Urinary bladder (tissue), 4 donors: ENCODE data around the gene PCNT. TPM values are rescaled to one million over a fixed set of nuclear protein-coding genes. Genes with fewer than 3 reads are reported as not detected.
A peak's percentile ranks its signal among the peaks of the same experiment; 100 is the strongest.

Source experiments
- DNase-seq: peaks from one replicate; pipeline ENCODE4 v3.0.0-alpha.2; 2015; ENCODE audit errors: extremely low spot score
- H3K27ac ChIP-seq: one replicate; pipeline ENCODE4 v1.5.1; 2013; ENCODE audit warnings: low read depth, mild to moderate bottlenecking, moderate library complexity
- H3K36me3 ChIP-seq: one replicate; pipeline ENCODE4 v1.6.1; 2013; ENCODE audit warnings: mild to moderate bottlenecking, moderate library complexity; ENCODE audit not compliant: insufficient read depth
- H3K4me1 ChIP-seq: one replicate; pipeline ENCODE4 v1.6.1; 2013; ENCODE audit warnings: mild to moderate bottlenecking, moderate library complexity; ENCODE audit not compliant: insufficient read depth
- H3K4me3 ChIP-seq: one replicate; pipeline ENCODE4 v1.5.1; 2013; ENCODE audit warnings: low read depth, low read length
- WGBS: extraction: QIAGEN DNeasy Blood & Tissue Kit; methylation state at CpG from one replicate; pipeline ENCODE4 v1.1.7; 2013; 5-methylcytosine and 5-hydroxymethylcytosine counted together
- polyA plus RNA-seq: library from polyadenylated mRNA; stranded (reverse); fragments of 200-250 nt; gene quantifications from one replicate; pipeline ENCODE4 v1.2.3, GENCODE V29; 2013
- total RNA-seq: library from RNA; depleted of rRNA; stranded (reverse); fragments of >200 nt; gene quantifications from one replicate; pipeline ENCODE4 v1.2.3, GENCODE V29; 2014
- donor health status: healthy with polysubstance abuse.
- donor health status: healthy.

Gene PCNT
- total RNA-seq (22.4 TPM), polyA plus RNA-seq (15.7 TPM)

- peak within 1 kb of the TSS; percentile 97 for H3K27ac ChIP-seq
- peak; percentile 89 for DNase-seq
- no peaks in the 10 kb centered on the region for H3K4me1 ChIP-seq
- H3K36me3 ChIP-seq: no peaks in the 10 kb centered on the region
- H3K4me3 ChIP-seq: peak within 1 kb of the TSS; percentile 79
- WGBS: under 1% methylated on average over 76 of the region's 76 CpGs
Measured at GRCh38 chr21:46323710-46324389, at the start of gene PCNT, which contains the start of gene C21orf58. TSS of gene PCNT (plus strand) at chr21:46324156. CDS start at chr21:46324229, 73 bp downstream. TSS of gene C21orf58 (minus strand) at chr21:46323870. CDS start at chr21:46322738, 1,132 bp downstream.

DNA sequence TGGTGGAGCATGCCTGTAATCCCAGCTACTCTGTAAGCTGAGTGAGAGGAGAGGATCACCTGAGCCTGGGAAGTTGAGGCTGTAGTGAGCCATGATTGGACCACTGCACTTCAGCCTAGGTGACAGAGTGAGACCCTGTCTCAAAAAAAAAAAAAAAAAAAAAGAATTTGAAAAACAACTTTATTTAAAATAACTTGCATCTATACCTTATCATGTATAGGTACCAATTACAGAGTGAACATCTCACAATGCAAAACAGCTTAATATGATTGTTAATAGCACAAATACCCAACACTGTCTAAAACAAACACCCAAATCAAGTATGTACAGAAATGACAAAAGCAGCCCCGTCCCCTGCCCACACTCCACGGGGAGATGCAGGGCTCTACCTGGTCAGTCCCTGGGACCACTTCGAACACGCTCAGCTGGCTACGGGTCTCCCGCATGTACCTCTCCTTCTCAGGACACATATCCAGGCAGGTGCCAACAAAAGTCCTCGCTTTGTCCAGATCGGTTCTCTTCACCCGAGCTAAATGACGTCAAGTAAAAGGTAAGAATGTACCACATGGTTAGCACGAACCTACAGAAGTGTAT lies 49.1 kb upstream of the PCNT start:
- peaks cover 8% of the 10 kb centered on the region for H3K36me3 ChIP-seq
- 94% methylated on average over 11 of the region's 11 CpGs for WGBS
- no peak overlapping the region for H3K27ac ChIP-seq
- H3K4me3 ChIP-seq: no peak overlapping the region
- DNase-seq: no peak
- no peaks in the 10 kb centered on the region for H3K4me1 ChIP-seq

GRCh38 chr21:46284077-46284644 lies 39.8 kb upstream of the PCNT start:
- 81% methylated on average over 15 of the region's 15 CpGs for WGBS
- DNase-seq: no peak
- Histone ChIP-seq H3K27ac (no peak overlapping the region), H3K4me3 (no peak overlapping the region), H3K4me1 (peaks cover 3% of the 10 kb centered on the region), H3K36me3 (peaks cover 5% of the 10 kb centered on the region)

DNA sequence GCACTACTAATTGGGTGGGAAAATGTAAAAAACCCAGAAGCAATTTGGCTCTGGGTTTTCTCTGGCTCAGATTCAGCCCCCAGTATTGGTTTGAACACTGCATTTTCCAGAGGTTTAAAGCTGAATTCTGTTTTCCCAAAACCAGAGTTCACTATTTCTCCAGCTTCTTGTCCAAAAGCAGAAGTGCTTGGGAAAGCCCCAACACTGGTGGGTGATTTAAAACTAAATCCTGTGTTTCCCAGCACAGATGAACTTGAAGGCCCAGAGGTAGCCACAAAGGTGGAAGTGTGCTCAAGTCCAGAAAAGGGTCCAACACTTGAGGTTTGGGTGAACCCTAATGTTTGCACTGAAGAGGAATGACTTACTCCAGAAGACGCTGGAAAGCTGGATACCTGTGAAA lies 39.2 kb upstream of the PCNT start:
- WGBS: 82% methylated on average over 1 of the region's 1 CpG
- peaks cover 3% of the 10 kb centered on the region for H3K4me1 ChIP-seq
- no peak overlapping the region for H3K4me3 ChIP-seq

GRCh38 chr21:46285206-46285661 lies 38.7 kb upstream of the PCNT start, which contains the start of gene MCM3AP:
TSS of gene MCM3AP (minus strand) at chr21:46285611. CDS start at chr21:46285286, 325 bp downstream.
- 34% methylated on average over 6 of the region's 6 CpGs for WGBS
- DNase-seq: no peak
- peaks cover 3% of the 10 kb centered on the region for H3K4me1 ChIP-seq
- peak within 1 kb of the TSS; percentile 93 for H3K4me3 ChIP-seq
- H3K36me3 ChIP-seq: no peaks in the 10 kb centered on the region
- H3K27ac ChIP-seq: peak within 1 kb of the TSS; percentile 94

More for the DNA sequence above, 39.2 kb upstream of the PCNT start:
- no peaks in the 10 kb centered on the region for H3K36me3 ChIP-seq
- no peak overlapping the region for H3K27ac ChIP-seq
- DNase-seq: no peak

DNA sequence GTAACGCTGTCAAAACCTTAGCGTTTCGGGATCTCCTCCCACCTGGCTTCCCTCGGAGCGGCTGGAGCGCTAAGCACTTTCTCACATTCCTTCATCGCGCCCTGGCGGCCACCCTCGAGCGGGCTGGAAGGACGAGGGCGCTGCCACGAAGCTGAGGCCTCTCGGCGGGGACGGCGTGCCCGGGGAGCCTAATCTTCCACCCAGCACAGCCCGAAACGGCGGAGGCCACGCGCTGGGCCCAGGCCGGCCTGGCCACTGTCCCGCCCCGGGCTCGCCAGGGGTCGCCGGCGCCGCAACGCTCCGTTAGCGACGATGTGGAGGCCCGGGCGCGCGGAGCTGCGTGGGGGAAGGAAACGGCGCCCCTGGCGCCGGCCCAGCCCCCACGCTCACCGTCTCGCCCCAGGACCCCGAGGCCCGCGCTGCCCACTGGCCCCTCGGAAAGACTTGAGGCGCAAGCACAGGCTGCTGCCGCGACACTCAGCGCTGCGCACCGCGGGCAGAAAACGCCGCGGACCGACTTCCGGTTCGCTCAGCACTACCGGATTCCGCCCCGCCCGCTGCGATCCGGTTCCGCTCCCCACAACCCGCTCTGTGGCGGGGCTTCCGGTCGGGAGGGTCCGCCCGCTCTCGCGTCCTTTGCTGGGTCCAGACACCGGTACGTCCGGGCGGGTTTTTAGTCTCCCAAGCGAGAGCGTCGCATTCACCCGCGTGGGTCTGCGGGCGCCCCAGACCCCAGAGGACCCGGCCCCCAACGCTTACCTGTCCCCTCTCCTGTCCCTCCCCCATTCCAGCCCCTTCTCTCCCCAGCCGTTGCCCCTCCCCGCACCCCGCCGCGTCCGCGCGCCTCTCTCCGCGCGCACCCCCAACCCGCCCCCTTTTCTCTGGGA lies 38.0 kb upstream of the PCNT start, which contains the start of gene YBEY:
Gene YBEY (plus strand): TSS at position 582 of the 887 bp plus-strand sequence. CDS start 572 bp downstream, outside the sequence.
- peak; percentile 76 for DNase-seq
- Histone ChIP-seq H3K36me3 (no peaks in the 10 kb centered on the region), H3K27ac (peak within 1 kb of the TSS; percentile 94), H3K4me1 (peaks cover 3% of the 10 kb centered on the region), H3K4me3 (peak within 1 kb of the TSS; percentile 93)
- under 1% methylated on average over 105 of the region's 105 CpGs for WGBS

GRCh38 chr21:46286648-46287002 lies 37.3 kb upstream of the PCNT start:
- WGBS: under 1% methylated on average over 16 of the region's 16 CpGs
- H3K36me3 ChIP-seq: no peaks in the 10 kb centered on the region
- peak overlapping the region; percentile 94 for H3K27ac ChIP-seq
- no peak for DNase-seq
- peaks cover 1% of the 10 kb centered on the region for H3K4me1 ChIP-seq
- H3K4me3 ChIP-seq: peak overlapping the region; percentile 93

DNA sequence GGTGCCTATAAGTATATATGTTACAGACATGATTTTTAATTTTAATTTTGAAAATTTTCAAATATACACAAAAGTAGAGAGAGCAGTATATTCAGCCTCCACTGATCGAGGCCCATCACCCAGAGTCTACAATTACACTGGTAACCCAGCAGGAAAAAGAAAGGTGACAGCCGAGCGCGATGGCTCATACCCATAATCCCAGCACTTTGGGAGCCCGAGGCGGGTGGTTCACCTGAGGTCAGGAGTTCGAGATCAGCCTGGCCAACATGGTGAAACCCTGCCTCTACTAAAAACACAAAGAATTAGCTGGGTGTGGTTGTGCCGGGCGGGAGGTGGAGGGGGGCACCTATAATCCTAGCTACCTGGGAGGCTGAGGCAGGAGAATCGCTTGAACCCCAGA lies 36.4 kb upstream of the PCNT start:
- WGBS: 84% methylated on average over 10 of the region's 10 CpGs
- H3K27ac ChIP-seq: no peak overlapping the region
- H3K4me3 ChIP-seq: no peak overlapping the region
- peaks cover 1% of the 10 kb centered on the region for H3K4me1 ChIP-seq
- no peaks in the 10 kb centered on the region for H3K36me3 ChIP-seq
- no peak for DNase-seq

DNA sequence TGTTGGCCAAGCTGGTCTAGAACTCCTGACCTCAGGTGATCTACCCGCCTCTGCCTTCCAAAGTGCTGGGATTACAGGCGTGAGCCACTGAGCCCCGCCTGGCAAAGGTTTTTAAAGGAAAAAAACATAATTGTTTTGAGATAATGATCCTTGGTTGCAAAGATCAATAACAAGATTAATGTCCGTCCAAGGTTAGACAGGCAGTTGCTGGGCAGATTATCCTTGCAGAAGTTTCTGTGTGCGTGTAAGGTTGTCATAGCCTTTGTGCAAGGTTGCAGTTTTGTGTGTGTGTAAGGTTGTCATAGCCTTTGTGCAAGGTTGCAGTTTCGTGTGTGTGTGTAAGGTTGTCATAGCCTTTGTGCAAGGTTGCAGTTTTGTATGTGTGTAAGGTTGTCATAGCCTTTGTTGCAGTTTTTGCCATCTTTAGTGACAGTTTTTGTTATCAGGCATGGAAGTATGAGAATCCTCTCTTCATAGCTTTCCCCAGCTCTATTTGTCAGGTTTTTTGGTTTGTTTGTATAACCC lies 34.2 kb upstream of the PCNT start:
- no peaks in the 10 kb centered on the region for H3K36me3 ChIP-seq
- H3K4me3 ChIP-seq: no peak overlapping the region
- WGBS: 81% methylated on average over 6 of the region's 6 CpGs
- DNase-seq: no peak
- no peak overlapping the region for H3K27ac ChIP-seq
- H3K4me1 ChIP-seq: no peaks in the 10 kb centered on the region

- no peak overlapping the region for H3K4me3 ChIP-seq
- no peak overlapping the region for H3K27ac ChIP-seq
- no peak for DNase-seq
- no peaks in the 10 kb centered on the region for H3K36me3 ChIP-seq
- WGBS: 95% methylated on average over 2 of the region's 2 CpGs
- no peaks in the 10 kb centered on the region for H3K4me1 ChIP-seq
Measured at GRCh38 chr21:46291561-46291960, 32.4 kb upstream of the PCNT start.

- H3K4me3 ChIP-seq: no peak overlapping the region
- no peaks in the 10 kb centered on the region for H3K4me1 ChIP-seq
- 57% methylated on average over 10 of the region's 10 CpGs for WGBS
- H3K36me3 ChIP-seq: no peaks in the 10 kb centered on the region
- no peak for DNase-seq
- H3K27ac ChIP-seq: no peak overlapping the region
Measured at GRCh38 chr21:46294647-46295176, 29.2 kb upstream of the PCNT start.

DNA sequence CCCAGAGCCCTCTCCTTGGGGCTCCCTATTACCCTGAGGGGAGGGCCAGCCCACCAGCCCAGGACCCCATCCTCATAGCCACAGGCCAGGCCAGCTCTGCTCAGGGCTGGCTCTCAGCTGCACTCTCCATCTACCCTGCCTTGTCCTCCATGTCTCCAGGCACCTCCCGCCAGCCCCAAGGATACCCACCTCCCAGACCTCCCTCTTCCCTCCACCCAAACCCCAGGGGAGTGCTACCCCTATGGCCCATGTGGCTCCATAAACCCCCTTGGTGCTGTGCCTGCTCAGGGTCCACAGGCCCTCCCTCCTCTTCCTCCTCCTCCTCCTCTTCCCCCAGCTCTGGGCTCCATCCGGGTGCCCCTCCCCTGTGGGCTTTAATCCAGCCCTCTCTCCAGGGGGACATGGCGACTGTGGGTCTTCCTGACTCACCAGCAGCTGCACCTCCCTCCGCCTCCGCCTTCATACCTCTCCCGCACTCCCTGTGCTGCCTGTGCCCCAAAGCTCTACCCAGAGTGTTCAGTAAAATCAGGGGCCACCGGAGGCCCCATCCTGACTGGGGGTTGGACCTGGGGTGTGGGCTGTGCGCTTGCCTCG lies 28.7 kb upstream of the PCNT start:
- Histone ChIP-seq H3K36me3 (no peaks in the 10 kb centered on the region), H3K4me1 (no peaks in the 10 kb centered on the region), H3K4me3 (no peak overlapping the region), H3K27ac (no peak overlapping the region)
- DNase-seq: no peak
- 42% methylated on average over 9 of the region's 9 CpGs for WGBS
